Stimulated activated CD4-positive, alpha-beta T cell treated with anti-CD3 and anti-CD28 coated beads, Interleukin-1b, Interleukin-23, amount 100 ng/mL, for 1 hour (primary cell): ENCODE measurements around the gene XAGE1A.
"Not testable (repeated sequence)": the region's sequence is repeated elsewhere in the genome, so short reads cannot be mapped to it uniquely, and the experiment has no call there.

Experiments used
- DNase-seq, 2 donors: peaks; one replicate each; pipeline ENCODE4 v3.0.0-alpha.2; 2020; ENCODE audit warnings: low read depth in 2 of 2

The XAGE1A gene, protein sequence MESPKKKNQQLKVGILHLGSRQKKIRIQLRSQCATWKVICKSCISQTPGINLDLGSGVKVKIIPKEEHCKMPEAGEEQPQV

GRCh38 chrX:52495545-52496418 is at the start of gene XAGE1A:
Gene XAGE1A (plus strand): TSS chrX:52495808. CDS start chrX:52497362, 1,554 bp downstream.
- not testable (repeated sequence) for DNase-seq

DNA sequence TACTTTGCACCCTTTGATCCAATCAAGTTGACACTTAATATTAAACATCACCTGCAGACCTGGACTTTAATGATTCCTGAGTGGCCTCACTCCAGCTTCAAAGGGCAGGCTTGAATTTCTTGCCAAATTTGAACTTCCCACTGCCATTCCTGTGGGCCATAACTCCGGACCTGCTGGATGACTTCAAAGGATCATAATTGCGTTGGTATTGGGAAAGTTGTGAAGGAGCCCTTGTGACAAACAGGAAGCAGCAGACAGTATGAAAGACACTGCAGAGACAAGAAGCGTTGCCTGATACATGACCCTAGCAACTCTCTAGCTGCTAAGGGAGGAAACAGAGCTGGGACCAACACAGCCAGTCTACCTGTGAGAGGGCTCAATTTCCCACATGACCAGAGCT is 43.6 kb upstream of the XAGE1A start:
- not testable (repeated sequence) for DNase-seq

GRCh38 chrX:52471301-52471700 is 24.3 kb upstream of the XAGE1A start:
- not testable (repeated sequence) for DNase-seq

DNA sequence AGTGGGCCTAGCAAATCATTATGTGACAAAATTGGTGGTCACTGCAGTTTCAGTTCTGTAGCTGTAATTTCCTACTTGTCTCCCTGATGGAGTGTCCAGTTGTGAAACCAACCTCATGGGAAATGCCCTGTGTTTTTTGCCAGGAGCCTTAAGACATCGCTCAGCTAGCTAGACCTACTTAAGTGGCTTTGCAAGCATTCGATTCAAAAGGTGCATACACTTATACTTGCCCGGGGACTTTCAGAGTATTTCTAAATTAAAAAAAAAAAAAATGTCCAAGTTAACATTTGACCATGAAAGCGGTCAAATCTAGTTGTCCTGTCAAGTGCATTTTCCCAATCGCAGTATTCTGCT is 788 bp downstream of the XAGE1A start:
- DNase-seq, result not testable (repeated sequence)

DNA sequence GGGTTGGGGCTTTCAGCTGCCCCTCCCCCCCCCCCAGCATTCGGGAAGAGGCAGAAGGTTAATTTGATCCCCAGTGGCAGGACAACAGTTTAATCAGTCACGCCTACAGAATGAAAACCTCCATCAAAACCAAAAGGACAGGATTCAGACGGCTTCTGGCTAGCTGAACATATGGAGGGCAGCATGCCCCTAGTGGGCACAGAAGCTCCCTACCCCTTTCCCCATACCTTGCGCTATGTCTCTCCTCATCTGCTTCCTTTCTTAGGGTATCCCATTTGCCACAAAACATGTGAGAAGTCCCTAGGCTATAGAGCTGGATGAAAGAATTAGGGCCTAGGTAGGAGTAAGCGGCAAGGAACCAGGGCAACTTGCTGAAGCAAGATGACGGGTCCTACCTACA is 5.8 kb downstream of the XAGE1A start:
- not testable (repeated sequence) for DNase-seq

GRCh38 chrX:52504551-52504950 is 8.9 kb downstream of the XAGE1A start:
- DNase-seq, result no peak

DNA sequence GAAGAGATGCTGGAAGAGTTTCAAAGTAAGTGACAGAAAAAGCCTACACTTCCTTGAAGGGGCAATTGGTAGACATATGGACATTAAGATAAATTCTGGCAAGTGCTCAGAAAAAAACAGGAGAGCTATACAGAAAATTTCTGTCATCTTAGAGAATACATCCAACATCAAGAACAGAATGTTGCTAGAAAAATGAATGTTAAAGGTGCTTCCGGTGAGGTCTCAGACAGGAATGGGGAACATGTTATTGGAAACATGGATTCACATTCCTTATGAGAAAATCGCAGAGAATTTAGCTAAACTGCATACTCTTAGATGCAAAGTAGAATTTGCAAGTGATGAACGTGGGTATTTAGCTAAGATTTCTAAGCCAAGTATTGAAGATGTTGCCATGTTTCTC is 11.7 kb downstream of the XAGE1A start:
- DNase-seq, result no peak

- no peak for DNase-seq
These were observed 14.3 kb downstream of the XAGE1A start for GRCh38 chrX:52509916-52510315.

DNA sequence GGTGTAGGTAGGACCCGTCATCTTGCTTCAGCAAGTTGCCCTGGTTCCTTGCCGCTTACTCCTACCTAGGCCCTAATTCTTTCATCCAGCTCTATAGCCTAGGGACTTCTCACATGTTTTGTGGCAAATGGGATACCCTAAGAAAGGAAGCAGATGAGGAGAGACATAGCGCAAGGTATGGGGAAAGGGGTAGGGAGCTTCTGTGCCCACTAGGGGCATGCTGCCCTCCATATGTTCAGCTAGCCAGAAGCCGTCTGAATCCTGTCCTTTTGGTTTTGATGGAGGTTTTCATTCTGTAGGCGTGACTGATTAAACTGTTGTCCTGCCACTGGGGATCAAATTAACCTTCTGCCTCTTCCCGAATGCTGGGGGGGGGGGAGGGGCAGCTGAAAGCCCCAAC is 15.5 kb downstream of the XAGE1A start:
- DNase-seq, result not testable (repeated sequence)

GRCh38 chrX:52516110-52516986 is 20.7 kb downstream of the XAGE1A start:
- DNase-seq, result not testable (repeated sequence)

DNA sequence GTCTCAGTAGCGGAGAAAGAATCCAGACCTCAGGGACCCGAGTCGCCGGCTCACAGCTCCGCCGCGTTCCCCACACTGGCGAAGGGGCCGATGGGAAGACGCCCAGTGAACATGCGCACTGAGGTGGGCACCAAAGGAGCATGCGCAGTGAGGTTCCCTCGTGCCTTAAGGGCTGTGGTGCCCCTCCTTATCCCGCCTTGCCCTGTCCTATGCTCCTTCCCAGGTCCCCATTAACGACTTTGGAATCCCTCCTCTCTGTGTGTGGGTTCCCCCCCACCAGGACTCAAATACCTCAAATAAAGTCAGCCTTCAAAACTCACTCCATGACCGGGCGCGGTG is 21.3 kb downstream of the XAGE1A start, which contains the start of gene XAGE1B:
Gene XAGE1B, minus strand, starts transcription at position 77 of the 339 bp plus-strand sequence. CDS start 1,536 bp downstream, outside the sequence.
- DNase-seq, result not testable (repeated sequence)

DNA sequence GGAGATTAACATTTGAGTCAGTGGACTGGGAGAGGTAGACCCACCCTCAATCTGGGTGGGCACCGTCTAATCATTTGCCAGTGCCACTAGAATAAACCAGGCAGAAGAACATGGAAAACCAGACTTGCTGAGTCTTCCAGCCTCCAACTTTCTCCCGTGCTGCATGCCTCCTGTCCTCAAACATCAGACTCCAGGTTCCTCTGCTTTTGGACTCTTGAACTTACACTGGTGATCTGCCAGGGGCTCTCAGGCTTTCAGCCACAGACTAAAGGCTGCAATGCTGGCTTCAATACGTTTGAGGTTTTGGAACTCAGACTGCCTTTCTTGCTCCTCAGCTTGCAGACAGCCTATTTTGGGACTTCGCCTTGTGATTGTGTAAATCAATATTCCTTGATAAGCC is 45.4 kb downstream of the XAGE1A start:
- DNase-seq, result not testable (repeated sequence)

- no peak for DNase-seq
These were observed 46.7 kb downstream of the XAGE1A start for GRCh38 chrX:52542311-52542710.

DNA sequence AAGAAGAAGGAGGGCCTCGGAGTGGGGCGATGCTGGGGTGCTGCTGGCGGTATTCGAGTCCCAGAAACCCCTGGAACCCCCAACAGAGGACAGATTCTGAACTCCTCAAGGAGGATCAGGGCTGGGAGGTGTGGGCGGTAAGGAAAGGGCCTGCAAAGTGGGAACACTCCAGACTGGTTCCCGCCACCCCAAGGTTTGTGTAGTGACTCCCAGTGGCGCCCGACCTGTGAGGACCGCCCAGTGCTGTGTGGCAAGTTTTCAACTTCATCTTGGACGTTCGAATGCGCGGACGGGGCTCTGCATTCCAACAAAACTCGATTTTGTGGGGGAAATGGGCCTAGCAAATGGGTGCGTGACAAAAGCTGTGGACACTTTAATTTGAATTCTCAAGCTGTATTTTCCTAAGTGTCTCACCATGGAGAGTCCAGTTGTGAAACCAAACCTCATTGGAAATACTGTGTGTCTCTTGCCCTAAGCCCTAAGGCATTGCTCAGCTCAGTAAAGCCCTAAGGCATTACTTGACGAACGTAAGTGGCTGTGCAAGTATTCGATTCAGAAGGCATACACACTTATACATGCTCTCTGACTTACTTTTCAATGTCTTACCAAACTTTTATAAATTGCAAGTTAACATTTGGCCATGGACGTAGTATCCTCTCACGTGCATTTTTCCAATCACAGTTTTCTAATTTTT is 48.7 kb downstream of the XAGE1A start:
- DNase-seq, result no peak

DNA sequence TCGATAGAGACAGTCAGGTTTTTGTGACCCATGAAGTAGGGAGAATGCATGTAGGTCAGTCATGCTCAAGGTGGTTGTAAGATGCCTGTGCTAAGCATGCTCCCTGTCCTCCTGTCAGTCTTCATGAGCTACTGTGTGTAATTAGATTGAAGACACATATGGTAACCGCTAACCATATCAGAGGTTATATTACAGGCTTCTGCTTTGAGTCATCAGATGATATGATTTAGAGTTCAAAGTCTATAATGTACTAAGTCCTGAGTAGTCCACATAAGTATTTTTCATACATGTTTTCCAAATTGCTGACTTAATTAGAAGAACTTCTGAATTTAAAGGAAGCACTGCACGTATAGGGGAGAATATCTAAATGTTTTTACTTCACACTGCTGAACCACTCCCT is 53.2 kb downstream of the XAGE1A start:
- not testable (repeated sequence) for DNase-seq
